Spleen (tissue), 11 donors: ENCODE measurements around the gene FADS2. TPM values are rescaled to one million over a fixed set of nuclear protein-coding genes. Genes with fewer than 3 reads are reported as not detected.

Source experiments
- DNase-seq: peaks from one replicate; pipeline ENCODE4 v3.0.0-alpha.2; 2020
- H3K27ac ChIP-seq, 8 donors: fragments of 200-600 bp; sonication (generic) in 7 of 8; 1 replicate in 4 of 8; 2 replicates in 4 of 8; pipeline versions ENCODE4 v1.5.0 to v1.8.0; 2016 to 2021; ENCODE audit warnings: inconsistent platforms in 4 of 8, mild to moderate bottlenecking in 4 of 8, moderate library complexity in 1 of 8
- H3K27me3 ChIP-seq, 7 donors: fragments of 200-600 bp; sonication (generic) in 6 of 7; replicated peaks in 1 of 7; 1 replicate in 4 of 7; 2 replicates in 3 of 7; pipeline versions ENCODE4 v1.5.0 to v1.8.0; 2016 to 2021; ENCODE audit warnings: inconsistent platforms in 3 of 7, mild to moderate bottlenecking in 1 of 7
- H3K36me3 ChIP-seq, 6 donors: fragments of 200-600 bp; sonication (generic) in 5 of 6; 1 replicate in 4 of 6; 2 replicates in 2 of 6; pipeline versions ENCODE4 v1.5.0 to v1.8.0; 2016 to 2021; ENCODE audit warnings: inconsistent platforms in 2 of 6
- H3K4me1 ChIP-seq, 6 donors: fragments of 200-600 bp; sonication (generic) in 5 of 6; 1 replicate in 3 of 6; 2 replicates in 3 of 6; pipeline versions ENCODE4 v1.5.0 to v1.8.0; 2016 to 2021; ENCODE audit warnings: inconsistent platforms in 3 of 6
- H3K4me3 ChIP-seq, 8 donors: fragments of 200-600 bp; sonication (generic) in 7 of 8; 1 replicate in 4 of 8; 2 replicates in 4 of 8; pipeline versions ENCODE4 v1.5.0 to v1.8.0; 2016 to 2021; ENCODE audit warnings: inconsistent platforms in 4 of 8, mild to moderate bottlenecking in 4 of 8, moderate library complexity in 2 of 8
- H3K9me3 ChIP-seq, 8 donors: fragments of 200-600 bp; sonication (generic) in 7 of 8; 1 replicate in 4 of 8; 2 replicates in 4 of 8; pipeline versions ENCODE4 v1.5.0 to v1.8.0; 2016 to 2021; ENCODE audit warnings: inconsistent platforms in 4 of 8
- POLR2A ChIP-seq, 3 donors: fragments of 450-650 bp; IDR thresholded peaks; one replicate each; pipeline ENCODE4 v1.5.1; 2017; ENCODE audit warnings: antibody characterized with exemption in 3 of 3, mild to moderate bottlenecking in 1 of 3
- POLR2AphosphoS5 ChIP-seq, 3 donors: sonication (generic); formaldehyde crosslinking; IDR thresholded peaks; one replicate each; pipeline ENCODE4 v1.5.1; 2017; ENCODE audit warnings: antibody characterized with exemption in 3 of 3
- WGBS, 5 donors: extraction: QIAGEN DNeasy Blood & Tissue Kit in 3 of 5; methylation state at CpG; one replicate each; pipeline versions ENCODE4 v1.1.5 to v1.1.7; 2013 to 2018; 5-methylcytosine and 5-hydroxymethylcytosine counted together
- intact Hi-C: fragments of 100-400 bp; cut with DNase I; formaldehyde crosslinking; loops from one replicate; pipeline ENCODE4 v1.15.0; 2023; ENCODE audit warnings: low total_unique reads
- polyA plus RNA-seq, 3 donors: library from polyadenylated mRNA; stranded (reverse); fragments of 200-250 nt; gene quantifications; one replicate each; pipeline ENCODE4 v1.2.1, GENCODE V29; 2013
- total RNA-seq, 7 donors: library from RNA; depleted of rRNA in 3 of 7; stranded (reverse); fragments of >200 nt in 3 of 7; fragmentation: NEBNext Ultra II Directional in 4 of 7; extraction: Animal tissue kit (Norgen Biotek cat#: 25700) in 4 of 7; gene quantifications; one replicate each; pipeline versions ENCODE4 v1.1.0 to v1.2.1, GENCODE V29; 2016 to 2021
- TF ChIP-seq, protein P1 (sequence below), 11 experiments: fragments of 200-600 bp in 7 of 11; fragments of 450-650 bp in 4 of 11; sonication (generic) in 4 of 11; IDR thresholded peaks in 8 of 11; conservative IDR thresholded peaks in 3 of 11; 1 replicate in 7 of 11; 2 replicates in 4 of 11; pipeline versions ENCODE4 v1.4.0 to v1.8.0; 2016 to 2021; ENCODE audit warnings: antibody characterized with exemption in 11 of 11, inconsistent platforms in 4 of 11, mild to moderate bottlenecking in 1 of 11
- donor health status: healthy with polysubstance abuse.
- donor health status: DM: no; HTN: no; CAD: no; lungs with moderate emphysema.
- donor health status: DM: no; HTN: no; CAD: no.
- donor health status: Bipolar disorder and iron deficiency.
- donor health status: healthy.
- donor health status: DM: no; HTN: no; CAD: no.
- donor health status: DM: yes; HTN: yes; CAD: no.

Gene FADS2
- total and polyA plus RNA-seq, 10 donors: 2.8 to 20.6 (median 12.9) TPM

DNA sequence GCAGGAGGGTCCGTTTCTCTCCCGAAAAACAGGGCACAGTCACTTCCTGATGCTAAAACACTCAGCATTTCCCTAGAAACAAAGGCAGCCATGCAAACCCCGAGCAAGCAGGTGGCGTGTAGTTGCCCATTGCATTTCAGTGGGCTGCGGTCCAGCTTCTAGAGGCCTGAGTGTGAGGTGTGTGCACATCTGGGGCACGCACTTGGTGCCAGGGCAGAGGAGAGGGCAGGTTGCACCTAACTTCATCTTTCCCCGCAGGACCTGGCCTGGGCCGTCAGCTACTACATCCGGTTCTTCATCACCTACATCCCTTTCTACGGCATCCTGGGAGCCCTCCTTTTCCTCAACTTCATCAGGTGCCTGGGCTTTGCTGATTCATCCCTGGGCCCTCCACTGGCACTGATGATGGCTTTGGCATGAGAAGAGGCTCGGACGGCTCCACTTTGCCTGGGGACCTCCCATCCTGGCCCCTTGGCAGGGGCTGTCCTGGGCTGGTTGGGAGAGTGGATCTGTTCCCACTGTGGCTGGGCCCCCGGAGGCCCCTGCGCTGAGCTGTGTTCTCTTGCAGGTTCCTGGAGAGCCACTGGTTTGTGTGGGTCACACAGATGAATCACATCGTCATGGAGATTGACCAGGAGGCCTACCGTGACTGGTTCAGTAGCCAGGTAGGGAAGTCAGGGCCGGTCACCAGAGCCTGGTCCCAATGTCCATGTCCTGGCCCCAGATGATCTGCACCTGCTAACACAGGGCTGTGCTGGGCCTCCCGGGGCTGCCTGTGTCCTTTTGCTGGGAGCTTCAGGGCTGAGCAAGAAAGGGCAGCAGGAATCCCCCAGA, 34.8 kb downstream of the FADS2 start:
- intact Hi-C loops: no loop called here
- Histone ChIP-seq H3K27me3 (no peaks in the 10 kb centered on the region), H3K4me3 (no peak overlapping the region), H3K27ac (no peak overlapping the region), H3K4me1 (peaks cover 0 to 15% (median 0%) of the 10 kb centered on the region in 6 donors), H3K36me3 (peaks cover 0 to 44% (median 0%) of the 10 kb centered on the region in 6 donors), H3K9me3 (no peaks in the 10 kb centered on the region)
- no peak for TF ChIP-seq POLR2AphosphoS5 (IDR thresholded peaks at IDR 0.05)
- TF ChIP-seq, protein P1, sequence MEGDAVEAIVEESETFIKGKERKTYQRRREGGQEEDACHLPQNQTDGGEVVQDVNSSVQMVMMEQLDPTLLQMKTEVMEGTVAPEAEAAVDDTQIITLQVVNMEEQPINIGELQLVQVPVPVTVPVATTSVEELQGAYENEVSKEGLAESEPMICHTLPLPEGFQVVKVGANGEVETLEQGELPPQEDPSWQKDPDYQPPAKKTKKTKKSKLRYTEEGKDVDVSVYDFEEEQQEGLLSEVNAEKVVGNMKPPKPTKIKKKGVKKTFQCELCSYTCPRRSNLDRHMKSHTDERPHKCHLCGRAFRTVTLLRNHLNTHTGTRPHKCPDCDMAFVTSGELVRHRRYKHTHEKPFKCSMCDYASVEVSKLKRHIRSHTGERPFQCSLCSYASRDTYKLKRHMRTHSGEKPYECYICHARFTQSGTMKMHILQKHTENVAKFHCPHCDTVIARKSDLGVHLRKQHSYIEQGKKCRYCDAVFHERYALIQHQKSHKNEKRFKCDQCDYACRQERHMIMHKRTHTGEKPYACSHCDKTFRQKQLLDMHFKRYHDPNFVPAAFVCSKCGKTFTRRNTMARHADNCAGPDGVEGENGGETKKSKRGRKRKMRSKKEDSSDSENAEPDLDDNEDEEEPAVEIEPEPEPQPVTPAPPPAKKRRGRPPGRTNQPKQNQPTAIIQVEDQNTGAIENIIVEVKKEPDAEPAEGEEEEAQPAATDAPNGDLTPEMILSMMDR (IDR thresholded peaks at IDR 0.05 in 8 of 11, conservative IDR thresholded peaks at IDR 0.05 in 3 of 11): no peak
- WGBS, 5 donors: 89 to 97% (median 93%) methylated on average over 13 to 18 of the region's 18 CpGs
- DNase-seq: no peak

DNA sequence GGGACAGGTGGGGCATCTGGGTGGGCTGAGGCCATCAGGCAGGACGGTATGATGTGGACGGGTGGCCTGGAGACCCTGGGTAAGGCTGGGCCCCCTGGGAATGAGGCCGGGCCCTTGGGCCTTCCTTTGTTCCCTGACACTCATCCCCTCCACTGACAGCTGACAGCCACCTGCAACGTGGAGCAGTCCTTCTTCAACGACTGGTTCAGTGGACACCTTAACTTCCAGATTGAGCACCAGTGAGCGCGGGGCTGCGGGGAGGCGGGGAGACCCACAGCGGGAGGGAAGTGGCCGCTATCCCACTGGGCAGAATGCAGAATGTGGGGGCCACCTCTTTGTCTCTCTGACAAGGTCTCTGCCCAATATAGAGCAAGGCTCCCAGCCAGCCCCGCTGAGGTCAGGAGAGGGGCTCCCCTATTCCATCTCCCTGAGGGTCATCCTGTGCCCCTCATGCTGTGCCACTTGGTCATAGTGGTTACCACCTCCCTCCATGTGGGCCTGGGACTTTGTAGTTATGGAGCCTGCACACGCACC, 35.5 kb downstream of the FADS2 start:
- no peak for DNase-seq
- no peaks in the 10 kb centered on the region for H3K27me3 ChIP-seq
- intact Hi-C loops: no loop called here
- peaks cover 0 to 15% (median 0%) of the 10 kb centered on the region in 6 donors for H3K4me1 ChIP-seq
- TF ChIP-seq POLR2A (IDR thresholded peaks at IDR 0.05) (no peak), POLR2AphosphoS5 (IDR thresholded peaks at IDR 0.05) (no peak)
- TF ChIP-seq, protein P1 (IDR thresholded peaks at IDR 0.05 in 8 of 11, conservative IDR thresholded peaks at IDR 0.05 in 3 of 11): no peak
- H3K36me3 ChIP-seq: peaks cover 0 to 44% (median 0%) of the 10 kb centered on the region in 6 donors
- no peak overlapping the region for H3K27ac ChIP-seq
- 87 to 96% (median 94%) methylated on average over 13 of the region's 13 CpGs for WGBS, 5 donors
- no peaks in the 10 kb centered on the region for H3K9me3 ChIP-seq
- no peak overlapping the region for H3K4me3 ChIP-seq

DNA sequence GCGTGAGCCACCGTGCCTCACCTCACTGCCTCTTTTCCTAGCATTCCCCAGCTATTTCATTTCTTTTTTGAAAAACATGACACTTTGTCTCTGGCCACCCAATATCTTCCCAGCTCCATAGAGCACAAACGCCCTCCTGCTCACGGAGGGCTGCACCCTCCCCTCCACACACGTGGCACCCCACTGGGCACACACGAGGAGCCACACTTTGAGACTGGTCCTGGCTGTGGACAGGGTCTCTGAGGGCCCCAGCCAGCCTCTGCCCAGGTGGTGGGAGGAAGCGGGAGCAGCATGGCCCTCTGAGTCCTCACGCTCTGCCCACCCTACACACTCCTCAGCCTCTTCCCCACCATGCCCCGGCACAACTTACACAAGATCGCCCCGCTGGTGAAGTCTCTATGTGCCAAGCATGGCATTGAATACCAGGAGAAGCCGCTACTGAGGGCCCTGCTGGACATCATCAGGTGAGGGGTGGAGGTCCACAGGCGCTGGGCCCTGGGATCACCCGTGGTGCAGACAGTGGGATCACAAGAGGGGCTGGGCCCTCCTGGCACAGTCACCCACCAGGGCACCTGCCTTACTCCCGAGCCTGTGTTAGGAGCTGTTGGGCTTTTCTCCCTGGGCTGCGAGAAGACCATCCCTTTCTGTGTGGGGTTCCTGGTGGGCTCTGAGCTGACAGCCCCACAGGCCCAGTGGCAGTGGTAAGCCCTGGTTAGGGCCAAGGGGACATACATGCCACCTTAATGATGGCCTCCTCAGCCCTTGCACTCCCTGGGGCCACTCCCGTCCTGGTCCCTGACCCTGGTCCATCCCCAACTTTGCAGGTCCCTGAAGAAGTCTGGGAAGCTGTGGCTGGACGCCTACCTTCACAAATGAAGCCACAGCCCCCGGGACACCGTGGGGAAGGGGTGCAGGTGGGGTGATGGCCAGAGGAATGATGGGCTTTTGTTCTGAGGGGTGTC, 37.0 kb downstream of the FADS2 start:
- Histone ChIP-seq H3K4me1 (peaks cover 0 to 15% (median 0%) of the 10 kb centered on the region in 6 donors), H3K27me3 (peaks cover 0 to 4% (median 0%) of the 10 kb centered on the region in 7 donors), H3K36me3 (peaks cover 0 to 32% (median 0%) of the 10 kb centered on the region in 6 donors), H3K27ac (no peak overlapping the region), H3K4me3 (no peak overlapping the region), H3K9me3 (no peaks in the 10 kb centered on the region)
- TF ChIP-seq POLR2AphosphoS5 (IDR thresholded peaks at IDR 0.05) (no peak), POLR2A (IDR thresholded peaks at IDR 0.05) (no peak)
- intact Hi-C loops: no loop called here
- no peak for DNase-seq
- WGBS, 5 donors: 87 to 98% (median 95%) methylated on average over 17 to 20 of the region's 20 CpGs

DNA sequence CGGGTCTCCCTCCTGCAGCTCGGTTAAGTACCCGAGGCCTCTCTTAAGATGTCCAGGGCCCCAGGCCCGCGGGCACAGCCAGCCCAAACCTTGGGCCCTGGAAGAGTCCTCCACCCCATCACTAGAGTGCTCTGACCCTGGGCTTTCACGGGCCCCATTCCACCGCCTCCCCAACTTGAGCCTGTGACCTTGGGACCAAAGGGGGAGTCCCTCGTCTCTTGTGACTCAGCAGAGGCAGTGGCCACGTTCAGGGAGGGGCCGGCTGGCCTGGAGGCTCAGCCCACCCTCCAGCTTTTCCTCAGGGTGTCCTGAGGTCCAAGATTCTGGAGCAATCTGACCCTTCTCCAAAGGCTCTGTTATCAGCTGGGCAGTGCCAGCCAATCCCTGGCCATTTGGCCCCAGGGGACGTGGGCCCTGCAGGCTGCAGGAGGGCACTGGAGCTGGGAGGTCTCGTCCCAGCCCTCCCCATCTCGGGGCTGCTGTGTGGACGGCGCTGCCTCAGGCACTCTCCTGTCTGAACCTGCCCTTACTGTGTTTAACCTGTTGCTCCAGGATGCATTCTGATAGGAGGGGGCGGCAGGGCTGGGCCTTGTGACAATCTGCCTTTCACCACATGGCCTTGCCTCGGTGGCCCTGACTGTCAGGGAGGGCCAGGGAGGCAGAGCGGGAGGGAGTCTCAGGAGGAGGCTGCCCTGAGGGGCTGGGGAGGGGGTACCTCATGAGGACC, 38.3 kb downstream of the FADS2 start:
- no peak for DNase-seq
- peaks cover 5 to 12% (median 9%) of the 10 kb centered on the region in 6 donors for H3K4me1 ChIP-seq
- H3K27me3 ChIP-seq: peaks cover 0 to 8% (median 0%) of the 10 kb centered on the region in 7 donors
- no peak overlapping the region for H3K4me3 ChIP-seq
- 80 to 84% (median 82%) methylated on average over 15 to 18 of the region's 18 CpGs for WGBS, 5 donors
- no peaks in the 10 kb centered on the region for H3K9me3 ChIP-seq
- TF ChIP-seq, protein P1 (IDR thresholded peaks at IDR 0.05 in 8 of 11, conservative IDR thresholded peaks at IDR 0.05 in 3 of 11): no peak
- no peak for TF ChIP-seq POLR2A (IDR thresholded peaks at IDR 0.05)
- TF ChIP-seq POLR2AphosphoS5 (IDR thresholded peaks at IDR 0.05): peak in 1 of 3 donors; percentile 19
- intact Hi-C loops: no loop called here
- H3K27ac ChIP-seq: no peak overlapping the region
- H3K36me3 ChIP-seq: peaks cover 0 to 24% (median 0%) of the 10 kb centered on the region in 6 donors
